Right cardiac atrium (tissue), 5 donors: ENCODE results near the gene CCNJL. TPM values are rescaled to one million over a fixed set of nuclear protein-coding genes. Genes with fewer than 3 reads are reported as not detected.

Source experiments
- ATAC-seq, 2 donors: fragments of 200-7000 bp; cut with Tn5 transposase; one replicate each; pipeline versions ENCODE4 v1.8.0 to v1.9.1; 2020; ENCODE audit warnings: moderate library complexity in 2 of 2, mild to moderate bottlenecking in 1 of 2
- DNase-seq, 3 donors: peaks; one replicate each; pipeline ENCODE4 v3.0.0-alpha.2; 2020
- H3K27ac ChIP-seq: one replicate; pipeline ENCODE4 v1.5.1; 2013; ENCODE audit warnings: mild to moderate bottlenecking, low read length, control low read depth, moderate library complexity
- H3K27me3 ChIP-seq: one replicate; pipeline ENCODE4 v1.6.1; 2013; ENCODE audit not compliant: control insufficient read depth, insufficient read depth
- H3K4me1 ChIP-seq: one replicate; pipeline ENCODE4 v1.6.1; 2013; ENCODE audit warnings: low read length; ENCODE audit not compliant: control insufficient read depth, insufficient read depth
- H3K4me3 ChIP-seq: one replicate; pipeline ENCODE4 v1.5.1; 2013; ENCODE audit warnings: low read length, control low read depth
- H3K9me3 ChIP-seq: one replicate; pipeline ENCODE4 v1.6.1; 2013; ENCODE audit warnings: low read length; ENCODE audit not compliant: control insufficient read depth
- WGBS: extraction: QIAGEN DNeasy Blood & Tissue Kit; methylation state at CpG from one replicate; pipeline ENCODE4 v1.1.7; 2013; 5-methylcytosine and 5-hydroxymethylcytosine counted together
- intact Hi-C, 4 donors: fragments of 100-400 bp; cut with DNase I; formaldehyde crosslinking; loops; one replicate each; pipeline versions ENCODE4 v1.11.0 to v1.14.0; 2022 to 2023
- polyA plus RNA-seq: library from polyadenylated mRNA; stranded (reverse); fragments of 200-250 nt; gene quantifications from one replicate; pipeline ENCODE4 v1.2.3, GENCODE V29; 2013
- total RNA-seq, 4 donors: library from RNA; stranded (reverse); fragmentation: NEBNext Ultra II Directional; extraction: Animal tissue kit (Norgen Biotek cat#: 25700); gene quantifications; one replicate each; pipeline ENCODE4 v1.2.1, GENCODE V29; 2021
- donor health status: healthy with polysubstance abuse.
- donor health status: DM: no; HTN: yes; CAD: no.
- donor health status: DM: no; HTN: no; CAD: no.
- donor health status: DM: no; HTN: yes; CAD: no; lungs with severe emphysema.
- donor health status: DM: yes; HTN: yes; CAD: no.

The CCNJL gene
- total and polyA plus RNA-seq, 5 donors, result 4.1 to 8.6 (median 5.7) TPM

- Histone ChIP-seq H3K27ac (no peak overlapping the region), H3K27me3 (no peaks in the 10 kb centered on the region)
- WGBS, result 64% methylated on average over 7 of the region's 7 CpGs
Measured at GRCh38 chr5:160289721-160290120, 22.6 kb downstream of the CCNJL start.

DNA sequence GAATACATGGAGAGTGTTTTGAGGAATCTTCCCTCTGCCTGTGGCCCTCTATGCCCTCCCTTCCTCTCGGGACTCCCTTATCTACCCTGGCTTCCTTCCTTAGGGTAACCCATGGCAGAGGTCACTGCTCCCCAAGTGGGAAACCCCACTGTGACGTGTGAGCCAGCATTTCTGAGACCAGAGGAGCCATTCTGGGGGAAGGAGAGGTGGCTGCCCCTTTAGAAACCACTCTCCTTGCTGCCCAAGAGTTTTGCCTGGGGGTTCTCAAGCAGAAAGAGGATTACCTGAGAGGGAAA is 23.1 kb downstream of the CCNJL start:
- WGBS, result 27% methylated on average over 2 of the region's 2 CpGs
- peaks cover 16% of the 10 kb centered on the region for H3K4me1 ChIP-seq
- intact Hi-C loops, result no loop called here

More at GRCh38 chr5:160289721-160290120, 22.6 kb downstream of the CCNJL start:
- Histone ChIP-seq H3K4me3 (no peak overlapping the region), H3K9me3 (no peaks in the 10 kb centered on the region), H3K4me1 (peaks cover 17% of the 10 kb centered on the region)
- intact Hi-C loops, result no loop called here
- ATAC-seq (no peak), DNase-seq (no peak)

DNA sequence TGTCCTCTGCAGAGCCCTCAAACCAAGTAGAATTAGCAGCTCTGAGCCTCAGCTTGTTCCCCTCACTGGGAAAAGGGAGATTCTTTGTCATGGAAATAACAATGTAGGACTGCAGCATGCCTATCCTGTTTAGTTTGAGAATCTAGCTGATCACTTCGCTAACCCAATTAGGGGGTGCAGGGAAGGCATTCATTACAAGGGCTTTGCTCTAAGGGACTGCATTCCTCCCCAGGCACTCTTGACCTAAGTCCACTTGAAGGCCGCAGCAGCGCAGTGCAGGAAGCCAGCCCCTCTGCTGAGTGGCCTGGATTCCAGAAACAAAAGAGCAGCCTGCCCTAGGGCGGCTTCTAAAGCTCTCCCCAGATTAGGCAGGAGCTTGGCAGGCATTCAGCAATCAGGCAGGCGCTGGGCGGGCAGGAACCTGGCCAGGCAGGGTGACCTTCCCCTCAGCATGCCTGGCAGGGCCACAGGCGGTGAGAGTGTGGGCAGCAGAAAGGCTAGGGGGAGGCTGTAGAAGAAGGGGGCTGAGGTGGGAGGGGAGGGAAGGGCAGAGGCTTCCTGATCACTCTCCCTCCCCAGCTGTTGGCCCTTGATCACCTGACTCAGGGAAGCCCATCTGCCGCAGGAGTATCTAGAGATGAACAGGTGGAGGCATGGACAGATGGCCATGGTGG is 24.8 kb downstream of the CCNJL start:
- H3K9me3 ChIP-seq, result no peaks in the 10 kb centered on the region
- H3K4me3 ChIP-seq, result no peak overlapping the region
- 17% methylated on average over 8 of the region's 8 CpGs for WGBS
- H3K27me3 ChIP-seq, result no peaks in the 10 kb centered on the region
- H3K4me1 ChIP-seq, result peaks cover 14% of the 10 kb centered on the region
- DNase-seq, result peak; percentile 83 to 93 (median 92)
- peak overlapping the region; percentile 94 for H3K27ac ChIP-seq
- intact Hi-C loops, result no loop called here
- peak; percentile 95 for ATAC-seq

More for the DNA sequence above, 23.1 kb downstream of the CCNJL start:
- peak in 1 of 2 donors; percentile 40 for ATAC-seq
- DNase-seq, result no peak
- Histone ChIP-seq H3K27me3 (no peaks in the 10 kb centered on the region), H3K9me3 (no peaks in the 10 kb centered on the region), H3K4me3 (no peak overlapping the region), H3K27ac (peak overlapping the region; percentile 73)

DNA sequence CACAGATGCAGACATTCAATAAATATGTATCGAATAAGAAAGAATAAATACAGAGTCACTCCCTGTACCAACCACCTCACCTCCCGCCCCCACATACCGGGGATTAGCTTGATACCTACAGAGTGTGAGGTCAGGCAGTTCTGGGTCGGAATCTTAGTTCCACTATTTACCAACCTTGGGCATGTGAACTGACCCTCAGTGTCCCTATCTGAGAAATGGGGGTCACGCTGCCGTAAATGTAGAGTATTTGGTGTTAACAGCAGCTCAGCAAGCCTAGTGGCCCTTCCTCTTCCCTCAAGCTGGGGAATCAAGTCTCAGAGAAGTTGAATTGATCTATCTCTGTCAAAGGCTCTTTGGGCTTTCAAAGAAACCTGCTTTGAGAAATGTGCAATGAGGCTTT is 25.4 kb downstream of the CCNJL start:
- Histone ChIP-seq H3K27ac (peak overlapping the region; percentile 94), H3K27me3 (no peaks in the 10 kb centered on the region), H3K4me1 (peaks cover 14% of the 10 kb centered on the region), H3K9me3 (no peaks in the 10 kb centered on the region), H3K4me3 (no peak overlapping the region)
- DNase-seq (no peak), ATAC-seq (no peak)
- intact Hi-C loops, result no loop called here
- 84% methylated on average over 6 of the region's 6 CpGs for WGBS

DNA sequence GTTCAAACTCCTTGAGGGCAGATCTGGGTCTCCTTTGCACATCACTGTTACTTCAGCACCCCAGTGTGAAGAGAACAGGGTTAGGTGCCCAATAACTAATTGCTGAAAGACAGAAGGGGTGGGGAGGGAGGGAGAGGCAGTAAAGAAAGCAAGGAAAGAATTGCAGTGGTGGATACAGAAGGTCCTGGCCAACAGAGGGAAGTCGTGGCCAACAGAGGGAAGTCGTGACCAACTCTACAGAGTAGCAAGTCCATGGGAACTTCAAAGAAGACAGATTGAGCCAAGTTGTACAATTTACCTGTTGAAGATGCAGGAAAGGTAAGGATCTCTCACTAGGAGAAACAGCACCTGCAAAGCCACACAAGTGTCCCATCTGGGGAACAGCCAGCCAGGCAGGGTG is 27.0 kb downstream of the CCNJL start:
- Histone ChIP-seq H3K4me1 (peaks cover 14% of the 10 kb centered on the region), H3K27ac (no peak overlapping the region), H3K27me3 (no peaks in the 10 kb centered on the region), H3K9me3 (no peaks in the 10 kb centered on the region), H3K4me3 (no peak overlapping the region)
- DNase-seq (no peak), ATAC-seq (no peak)
- intact Hi-C loops, result no loop called here
- 80% methylated on average over 2 of the region's 2 CpGs for WGBS

- Histone ChIP-seq H3K9me3 (no peaks in the 10 kb centered on the region), H3K27ac (no peak overlapping the region), H3K4me3 (no peak overlapping the region), H3K27me3 (no peaks in the 10 kb centered on the region), H3K4me1 (peaks cover 14% of the 10 kb centered on the region)
- intact Hi-C loops, result no loop called here
- ATAC-seq (no peak), DNase-seq (no peak)
- WGBS, result 94% methylated on average over 4 of the region's 4 CpGs
Measured at GRCh38 chr5:160284291-160284873, 28.0 kb downstream of the CCNJL start.

DNA sequence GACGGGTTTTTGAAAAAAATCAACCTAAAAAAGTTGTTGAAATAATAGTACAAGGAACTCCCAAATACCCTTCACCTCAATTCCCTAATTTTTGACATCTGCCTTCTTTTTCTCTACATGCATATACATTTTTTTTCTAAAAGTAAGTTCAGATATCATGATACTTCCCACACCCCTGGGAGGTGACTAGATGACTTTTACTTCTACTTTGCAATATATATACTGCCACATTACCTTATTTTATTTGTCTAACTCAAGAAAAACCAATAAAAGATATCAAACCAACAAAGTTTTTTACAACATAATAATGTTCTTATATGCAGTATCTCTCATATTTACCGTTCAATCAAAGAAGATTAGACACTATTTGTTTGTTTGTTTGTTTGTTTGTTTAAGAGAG is 31.1 kb downstream of the CCNJL start:
- Histone ChIP-seq H3K27me3 (no peaks in the 10 kb centered on the region), H3K27ac (no peak overlapping the region), H3K9me3 (no peaks in the 10 kb centered on the region), H3K4me3 (no peak overlapping the region), H3K4me1 (peaks cover 2% of the 10 kb centered on the region)
- DNase-seq (no peak), ATAC-seq (no peak)
- intact Hi-C loops, result no loop called here
- WGBS, result 99% methylated on average over 2 of the region's 2 CpGs

- Histone ChIP-seq H3K4me3 (no peak overlapping the region), H3K27ac (no peak overlapping the region), H3K4me1 (peaks cover 2% of the 10 kb centered on the region), H3K27me3 (no peaks in the 10 kb centered on the region), H3K9me3 (no peaks in the 10 kb centered on the region)
- DNase-seq, result no peak
- intact Hi-C loops, result no loop called here
- ATAC-seq, result no peak
- 97% methylated on average over 26 of the region's 26 CpGs for WGBS
Measured at GRCh38 chr5:160280384-160281095, 31.8 kb downstream of the CCNJL start.

DNA sequence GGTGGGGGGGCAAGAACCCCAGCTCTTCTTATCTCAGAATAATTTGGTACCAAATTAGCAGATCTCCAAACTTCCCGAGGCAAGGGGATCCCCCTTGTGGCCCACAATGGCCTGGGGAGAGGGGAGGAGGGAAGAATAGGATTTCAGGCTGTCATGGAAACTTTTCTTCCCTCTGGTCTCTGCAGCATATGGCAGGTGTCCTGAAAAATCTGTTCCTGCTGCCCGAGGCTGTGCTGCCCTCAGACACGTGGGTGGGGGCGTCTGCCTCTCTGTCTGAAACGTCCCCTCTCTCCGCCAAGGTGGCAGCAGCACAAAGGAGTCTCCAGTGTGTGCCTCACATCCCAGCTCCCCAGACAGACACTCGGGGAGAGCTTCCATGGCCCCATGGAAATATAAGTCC is 34.0 kb downstream of the CCNJL start:
- H3K27me3 ChIP-seq, result no peaks in the 10 kb centered on the region
- DNase-seq, result no peak
- 68% methylated on average over 7 of the region's 7 CpGs for WGBS
- no peak overlapping the region for H3K4me3 ChIP-seq
- intact Hi-C loops, result no loop called here
- no peaks in the 10 kb centered on the region for H3K9me3 ChIP-seq
- no peak overlapping the region for H3K27ac ChIP-seq
- no peaks in the 10 kb centered on the region for H3K4me1 ChIP-seq
- ATAC-seq, result no peak

- intact Hi-C loops, result no loop called here
- Histone ChIP-seq H3K9me3 (no peaks in the 10 kb centered on the region), H3K4me1 (peaks cover 6% of the 10 kb centered on the region), H3K4me3 (no peak overlapping the region), H3K27ac (no peak overlapping the region), H3K27me3 (no peaks in the 10 kb centered on the region)
- DNase-seq (no peak), ATAC-seq (no peak)
- 70% methylated on average over 5 of the region's 5 CpGs for WGBS
Measured at GRCh38 chr5:160274483-160274931, 37.9 kb downstream of the CCNJL start.

GRCh38 chr5:160272889-160273288 is 39.5 kb downstream of the CCNJL start:
- ATAC-seq (no peak), DNase-seq (no peak)
- 97% methylated on average over 2 of the region's 2 CpGs for WGBS
- peaks cover 15% of the 10 kb centered on the region for H3K4me1 ChIP-seq
- no peak overlapping the region for H3K27ac ChIP-seq
- no peaks in the 10 kb centered on the region for H3K27me3 ChIP-seq
- H3K4me3 ChIP-seq, result no peak overlapping the region
- no peaks in the 10 kb centered on the region for H3K9me3 ChIP-seq
- intact Hi-C loops, result no loop called here
